Middle frontal gyrus (tissue), 1 donor: ENCODE results near the gene MRPL58.
"Not testable (repeated sequence)": the region's sequence is repeated elsewhere in the genome, so short reads cannot be mapped to it uniquely, and the experiment has no call there.

Experiments used
- DNase-seq: peaks from one replicate; pipeline ENCODE4 v3.0.0-alpha.2; 2015; ENCODE audit warnings: low spot score; ENCODE audit errors: extremely low spot score

Gene MRPL58

GRCh38 chr17:74987418-74987908 is 25.0 kb upstream of the MRPL58 start, which contains the start of gene CDR2L:
Gene CDR2L, plus strand, starts transcription at chr17:74987632. Its CDS starts 412 bp downstream, at chr17:74988044.
- peak; percentile 95 for DNase-seq

- peak; percentile 40 for DNase-seq
These were observed 24.4 kb upstream of the MRPL58 start for GRCh38 chr17:74987909-74988711.

- no peak for DNase-seq
These were observed 21.8 kb upstream of the MRPL58 start for GRCh38 chr17:74990581-74991105.

- no peak for DNase-seq
These were observed 20.2 kb upstream of the MRPL58 start for GRCh38 chr17:74992223-74992622.

GRCh38 chr17:74994440-74994839 is 18.0 kb upstream of the MRPL58 start:
- DNase-seq, result no peak

- no peak for DNase-seq
These were observed 16.6 kb upstream of the MRPL58 start for GRCh38 chr17:74995847-74996246.

- no peak for DNase-seq
These were observed 13.7 kb upstream of the MRPL58 start for GRCh38 chr17:74998783-74999182.

- DNase-seq, result no peak
These were observed 12.9 kb upstream of the MRPL58 start for GRCh38 chr17:74999523-74999922.

GRCh38 chr17:75001915-75002843 is 10.3 kb upstream of the MRPL58 start:
- no peak for DNase-seq

GRCh38 chr17:75003070-75003956 is 9.2 kb upstream of the MRPL58 start:
- no peak for DNase-seq

GRCh38 chr17:75003957-75004355 is 8.5 kb upstream of the MRPL58 start:
- no peak for DNase-seq

GRCh38 chr17:75004371-75004770 is 8.1 kb upstream of the MRPL58 start:
- no peak for DNase-seq

- DNase-seq, result no peak
These were observed 7.2 kb upstream of the MRPL58 start for GRCh38 chr17:75005291-75005690.

- not testable (repeated sequence) for DNase-seq
These were observed 6.4 kb upstream of the MRPL58 start for GRCh38 chr17:75006084-75006483.

GRCh38 chr17:75006653-75007052 is 5.8 kb upstream of the MRPL58 start:
- DNase-seq, result no peak

- DNase-seq, result no peak
These were observed 4.1 kb upstream of the MRPL58 start for GRCh38 chr17:75008373-75008772.

GRCh38 chr17:75009139-75009724 is 3.2 kb upstream of the MRPL58 start:
- no peak for DNase-seq

- DNase-seq, result no peak
These were observed 1.6 kb upstream of the MRPL58 start for GRCh38 chr17:75010683-75011400.

- peak; percentile 13 for DNase-seq
These were observed 922 bp upstream of the MRPL58 start for GRCh38 chr17:75011401-75012095.
